ENCODE data around the gene STMN3.

STMN3 gene

GRCh38 chr20:63692436-63693082 lies 39.3 kb upstream of the STMN3 start:
- Histone ChIP-seq H3K27me3 (replicated peaks; ENCODE audit: control insufficient read depth, insufficient read depth, low read length) (no peaks in the 10 kb centered on the region), H3K4me3 (replicated peaks; ENCODE audit: low read depth, low read length) (no peak overlapping the region), H3K36me3 (ENCODE audit: control insufficient read depth, insufficient read depth, low read length) (peaks cover 5% of the 10 kb centered on the region)
- no peak for DNase-seq (ENCODE audit: extremely low read depth, insufficient read length)
- TF ChIP-seq CTCF (IDR thresholded peaks at IDR 0.05; ENCODE audit: insufficient read depth, low read length, poor library complexity, severe bottlenecking), result no peak

GRCh38 chr20:63691711-63692435 lies 38.6 kb upstream of the STMN3 start:
- H3K4me3 ChIP-seq (replicated peaks; ENCODE audit: low read depth, low read length), result no peak overlapping the region
- TF ChIP-seq CTCF (IDR thresholded peaks at IDR 0.05; ENCODE audit: insufficient read depth, low read length, poor library complexity, severe bottlenecking), result no peak
- peaks cover 5% of the 10 kb centered on the region for H3K36me3 ChIP-seq (ENCODE audit: control insufficient read depth, insufficient read depth, low read length)
- DNase-seq (ENCODE audit: extremely low read depth, insufficient read length), result no peak
- no peaks in the 10 kb centered on the region for H3K27me3 ChIP-seq (replicated peaks; ENCODE audit: control insufficient read depth, insufficient read depth, low read length)

GRCh38 chr20:63690898-63691710 lies 37.9 kb upstream of the STMN3 start:
- Histone ChIP-seq H3K4me3 (replicated peaks; ENCODE audit: low read depth, low read length) (no peak overlapping the region), H3K36me3 (ENCODE audit: control insufficient read depth, insufficient read depth, low read length) (peaks cover 5% of the 10 kb centered on the region), H3K27me3 (replicated peaks; ENCODE audit: control insufficient read depth, insufficient read depth, low read length) (no peaks in the 10 kb centered on the region)
- TF ChIP-seq CTCF (IDR thresholded peaks at IDR 0.05; ENCODE audit: insufficient read depth, low read length, poor library complexity, severe bottlenecking), result no peak
- DNase-seq (ENCODE audit: extremely low read depth, insufficient read length), result no peak

- TF ChIP-seq CTCF (IDR thresholded peaks at IDR 0.05; ENCODE audit: insufficient read depth, low read length, poor library complexity, severe bottlenecking), result no peak
- DNase-seq (ENCODE audit: extremely low read depth, insufficient read length), result no peak
- Histone ChIP-seq H3K4me3 (replicated peaks; ENCODE audit: low read depth, low read length) (no peak overlapping the region), H3K36me3 (ENCODE audit: control insufficient read depth, insufficient read depth, low read length) (peaks cover 3% of the 10 kb centered on the region), H3K27me3 (replicated peaks; ENCODE audit: control insufficient read depth, insufficient read depth, low read length) (no peaks in the 10 kb centered on the region)
Observed at GRCh38 chr20:63690003-63690897, 37.0 kb upstream of the STMN3 start.

Measured in GM06990 (cell line).